GM19455 (cell line): ENCODE measurements around the gene PAPOLA.

ENCODE experiments used
- ATAC-seq: cut with Tn5 transposase; IDR thresholded peaks from one replicate; pipeline ENCODE4 v1.9.1; 2021; ENCODE audit not compliant: unreplicated experiment

The PAPOLA gene

GRCh38 chr14:96584907-96585671 is 82.9 kb downstream of the PAPOLA start:
- no peak for ATAC-seq

- ATAC-seq, result no peak
These were observed 83.5 kb downstream of the PAPOLA start for GRCh38 chr14:96585672-96586013.

GRCh38 chr14:96586056-96586455 is 83.9 kb downstream of the PAPOLA start:
- no peak for ATAC-seq

- no peak for ATAC-seq
These were observed 85.0 kb downstream of the PAPOLA start for GRCh38 chr14:96586921-96587822.

GRCh38 chr14:96587823-96588385 is 85.7 kb downstream of the PAPOLA start:
- no peak for ATAC-seq

- ATAC-seq, result no peak
These were observed 86.5 kb downstream of the PAPOLA start for GRCh38 chr14:96588410-96589257.

- ATAC-seq, result no peak
These were observed 87.4 kb downstream of the PAPOLA start for GRCh38 chr14:96589577-96589976.

- no peak for ATAC-seq
These were observed 88.1 kb downstream of the PAPOLA start for GRCh38 chr14:96590190-96590864.

- peak; percentile 76 for ATAC-seq
These were observed 90.6 kb downstream of the PAPOLA start for GRCh38 chr14:96592591-96593386.

- no peak for ATAC-seq
These were observed 92.8 kb downstream of the PAPOLA start for GRCh38 chr14:96594961-96595360.

GRCh38 chr14:96597680-96598079 is 95.5 kb downstream of the PAPOLA start:
- no peak for ATAC-seq

- no peak for ATAC-seq
These were observed 96.2 kb downstream of the PAPOLA start for GRCh38 chr14:96598332-96598928.

- no peak for ATAC-seq
These were observed 96.9 kb downstream of the PAPOLA start for GRCh38 chr14:96599076-96599475.

- no peak for ATAC-seq
These were observed 100.0 kb downstream of the PAPOLA start for GRCh38 chr14:96602186-96602585.

GRCh38 chr14:96603350-96604255 is 101.4 kb downstream of the PAPOLA start:
- no peak for ATAC-seq

GRCh38 chr14:96614481-96614881 is 112.3 kb downstream of the PAPOLA start:
- no peak for ATAC-seq

- no peak for ATAC-seq
These were observed 114.1 kb downstream of the PAPOLA start for GRCh38 chr14:96616161-96616721.
